Osteoblast (primary cell): ENCODE results near the gene INTS11. TPM values are rescaled to one million over a fixed set of nuclear protein-coding genes. Genes with fewer than 3 reads are reported as not detected.

Source experiments
- DNase-seq: peaks from one replicate; pipeline ENCODE4 v3.0.0; 2011; ENCODE audit warnings: low spot score, mixed read lengths; ENCODE audit not compliant: insufficient read length; ENCODE audit errors: missing footprints
- H2AFZ ChIP-seq: 2 replicates; pipeline ENCODE4 v1.6.0; 2011; ENCODE audit warnings: mild to moderate bottlenecking, low read length
- H3K27ac ChIP-seq: 2 replicates; pipeline ENCODE4 v1.5.1; 2011; ENCODE audit warnings: mild to moderate bottlenecking, low read depth, low read length, moderate library complexity
- H3K27me3 ChIP-seq: 2 replicates; pipeline ENCODE4 v1.6.0; 2012; ENCODE audit warnings: mild to moderate bottlenecking, control low read depth, inconsistent platforms, low read length, moderate library complexity; ENCODE audit not compliant: insufficient read depth
- H3K36me3 ChIP-seq: 2 replicates; pipeline ENCODE4 v1.5.1; 2011; ENCODE audit warnings: mild to moderate bottlenecking, low read length, control low read depth, moderate library complexity; ENCODE audit not compliant: insufficient read depth
- H3K4me1 ChIP-seq: 2 replicates; pipeline ENCODE4 v1.5.1; 2011; ENCODE audit warnings: mild to moderate bottlenecking, low read length, control low read depth, moderate library complexity; ENCODE audit not compliant: insufficient read depth
- H3K4me2 ChIP-seq: 2 replicates; pipeline ENCODE4 v1.6.0; 2011; ENCODE audit warnings: mild to moderate bottlenecking, low read length; ENCODE audit not compliant: insufficient read depth
- H3K4me3 ChIP-seq: fragments of 200-600 bp; sonication (generic); 3 replicates; pipeline ENCODE4 v1.5.1; 2012; ENCODE audit warnings: mild to moderate bottlenecking, low read length, inconsistent platforms; ENCODE audit not compliant: insufficient read depth
- H3K79me2 ChIP-seq: 2 replicates; pipeline ENCODE4 v1.6.0; 2012; ENCODE audit warnings: mild to moderate bottlenecking, low read length, control low read depth, inconsistent platforms; ENCODE audit not compliant: insufficient read depth
- H3K9me3 ChIP-seq: 2 replicates; pipeline ENCODE4 v1.5.1; 2011; ENCODE audit warnings: low read depth, low read length, control low read depth
- H4K20me1 ChIP-seq: 2 replicates; pipeline ENCODE4 v1.6.0; 2012; ENCODE audit warnings: mild to moderate bottlenecking, low read length, control low read depth; ENCODE audit not compliant: insufficient read depth
- CTCF ChIP-seq: IDR thresholded peaks from 2 replicates; pipeline ENCODE4 v1.5.1; 2011; ENCODE audit warnings: mild to moderate bottlenecking, low read depth, low read length, moderate library complexity; ENCODE audit errors: extremely low read depth
- total RNA-seq: library from RNA; depleted of rRNA; stranded (reverse); fragments of >200 nt; gene quantifications from 2 replicates; pipeline ENCODE4 v1.2.3, GENCODE V29; 2012

INTS11 gene
- total RNA-seq, 1 donor: 59.7 TPM

GRCh38 chr1:1295154-1295923 lies 29.1 kb downstream of the INTS11 start:
- Histone ChIP-seq H3K27ac (no peak overlapping the region), H4K20me1 (peaks cover 26% of the 10 kb centered on the region), H3K27me3 (no peaks in the 10 kb centered on the region), H3K36me3 (no peaks in the 10 kb centered on the region), H3K4me3 (no peak overlapping the region), H3K79me2 (no peaks in the 10 kb centered on the region), H3K4me2 (no peak overlapping the region), H3K4me1 (peaks cover 5% of the 10 kb centered on the region), H3K9me3 (no peaks in the 10 kb centered on the region), H2AFZ (no peak overlapping the region)
- TF ChIP-seq CTCF: no peak
- DNase-seq: no peak

GRCh38 chr1:1294250-1294890 lies 30.1 kb downstream of the INTS11 start:
- Histone ChIP-seq H3K4me2 (no peak overlapping the region), H4K20me1 (peaks cover 18% of the 10 kb centered on the region), H3K36me3 (no peaks in the 10 kb centered on the region), H3K4me1 (peaks cover 5% of the 10 kb centered on the region), H3K79me2 (no peaks in the 10 kb centered on the region), H2AFZ (no peak overlapping the region), H3K9me3 (no peaks in the 10 kb centered on the region), H3K27ac (no peak overlapping the region), H3K27me3 (no peaks in the 10 kb centered on the region), H3K4me3 (no peak overlapping the region)
- no peak for TF ChIP-seq CTCF
- no peak for DNase-seq

- H3K27me3 ChIP-seq: no peaks in the 10 kb centered on the region
- H2AFZ ChIP-seq: no peak overlapping the region
- no peak overlapping the region for H3K4me3 ChIP-seq
- no peaks in the 10 kb centered on the region for H3K9me3 ChIP-seq
- TF ChIP-seq CTCF: no peak
- H3K27ac ChIP-seq: no peak overlapping the region
- no peak overlapping the region for H3K4me2 ChIP-seq
- peaks cover 5% of the 10 kb centered on the region for H3K4me1 ChIP-seq
- H3K36me3 ChIP-seq: no peaks in the 10 kb centered on the region
- H3K79me2 ChIP-seq: no peaks in the 10 kb centered on the region
- peaks cover 11% of the 10 kb centered on the region for H4K20me1 ChIP-seq
- DNase-seq: no peak
Observed at GRCh38 chr1:1293263-1294249, 30.9 kb downstream of the INTS11 start.
